Nucleus accumbens (tissue), 56 donors: Measurements from ENCODE around the gene STRN3.

Experiments
- DNase-seq, 56 donors: peaks; one replicate each; lab custom pipeline; 2025; lab: John Stamatoyannopoulos, UW

The STRN3 gene

DNA sequence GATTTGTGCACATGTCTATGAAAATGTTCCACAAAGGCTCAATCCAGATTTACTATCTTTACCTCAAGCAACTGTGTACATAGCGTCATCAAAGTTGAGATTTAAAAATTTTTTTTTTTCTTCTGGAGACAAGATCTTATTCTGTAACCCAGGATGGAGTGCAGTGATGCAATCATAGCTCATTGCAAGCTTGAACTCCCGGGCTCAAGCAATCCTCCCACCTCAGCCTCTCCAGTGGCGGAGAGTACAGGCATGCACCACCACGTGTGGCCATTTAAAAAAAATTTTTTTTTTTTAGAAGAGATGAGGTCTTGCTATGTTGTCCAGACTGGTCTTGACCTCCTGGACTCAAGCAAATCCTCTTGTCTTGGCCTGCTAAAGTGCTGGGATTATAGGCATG lies 149.5 kb downstream of the STRN3 start:
- DNase-seq = no peak

- peak in 4 of 56 donors; percentile 6 to 24 (median 16) for DNase-seq
Observed at GRCh38 chr14:30875788-30876053, 150.5 kb downstream of the STRN3 start.

DNA sequence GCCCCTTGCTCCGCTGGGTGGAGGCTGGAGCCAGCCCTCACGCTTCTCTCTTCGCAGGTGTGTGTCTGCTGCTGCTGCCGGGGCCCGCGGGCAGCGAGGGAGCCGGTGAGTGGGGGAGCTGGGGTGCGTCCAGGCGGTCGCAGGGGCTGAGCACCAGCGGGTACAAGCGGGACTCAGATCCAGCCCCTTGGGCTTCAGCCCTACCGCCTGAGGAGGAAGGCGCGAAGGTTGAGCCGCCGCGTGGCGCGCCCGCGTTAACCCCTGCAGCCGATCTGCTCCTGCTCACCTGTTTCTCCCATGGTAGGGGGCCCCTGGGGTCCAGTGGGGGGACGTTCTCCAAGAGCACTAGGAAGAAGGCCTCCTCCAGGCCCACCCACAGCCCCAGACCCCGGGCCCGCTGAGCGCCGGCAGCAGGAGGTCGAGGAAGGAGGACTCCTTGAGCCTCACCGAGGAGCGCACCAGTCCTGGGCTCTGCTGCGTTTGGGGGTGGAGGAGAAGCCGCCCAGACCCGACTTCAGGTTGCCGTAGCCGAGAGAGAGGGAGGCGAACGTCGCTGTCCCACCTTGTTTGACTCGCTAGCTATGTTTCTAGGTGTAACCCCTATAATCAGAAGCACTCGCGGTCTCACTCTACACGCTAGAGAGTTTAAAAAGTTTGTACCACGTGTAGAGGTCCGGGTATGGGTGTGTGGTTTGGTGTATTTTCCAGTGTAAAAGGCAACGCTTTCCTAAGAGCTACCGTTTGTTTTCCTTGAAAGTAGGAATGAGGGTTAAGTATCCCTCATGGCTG lies 151.0 kb downstream of the STRN3 start:
- DNase-seq = peak in 1 of 56 donors; percentile 4

DNA sequence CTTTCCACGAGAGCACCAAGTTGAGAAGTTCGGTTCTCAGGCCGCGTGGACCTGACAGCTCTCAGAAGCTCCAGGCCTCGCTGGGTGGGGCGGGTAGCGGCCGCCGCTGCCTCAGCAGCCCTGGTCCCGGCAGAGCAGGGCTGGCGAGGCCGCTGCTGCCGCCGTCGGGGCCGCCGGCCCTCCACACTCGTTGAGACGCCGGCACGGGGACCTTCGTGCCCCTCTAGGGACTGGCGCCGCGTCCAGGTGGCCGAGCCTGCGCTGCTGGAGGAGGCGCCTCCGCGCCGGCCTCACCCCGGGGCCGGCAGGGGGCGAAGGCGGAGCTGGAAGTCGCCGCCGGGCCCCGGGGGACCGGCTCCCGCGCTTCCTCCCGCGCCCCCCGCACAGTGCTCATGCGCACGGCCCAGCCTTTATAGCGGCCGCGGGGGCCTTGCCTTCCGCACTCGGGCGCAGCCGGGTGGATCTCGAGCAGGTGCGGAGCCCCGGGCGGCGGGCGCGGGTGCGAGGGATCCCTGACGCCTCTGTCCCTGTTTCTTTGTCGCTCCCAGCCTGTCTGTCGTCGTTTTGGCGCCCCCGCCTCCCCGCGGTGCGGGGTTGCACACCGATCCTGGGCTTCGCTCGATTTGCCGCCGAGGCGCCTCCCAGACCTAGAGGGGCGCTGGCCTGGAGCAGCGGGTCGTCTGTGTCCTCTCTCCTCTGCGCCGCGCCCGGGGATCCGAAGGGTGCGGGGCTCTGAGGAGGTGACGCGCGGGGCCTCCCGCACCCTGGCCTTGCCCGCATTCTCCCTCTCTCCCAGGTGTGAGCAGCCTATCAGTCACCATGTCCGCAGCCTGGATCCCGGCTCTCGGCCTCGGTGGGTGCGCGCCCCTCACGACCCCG lies 151.8 kb downstream of the STRN3 start, which contains the start of gene COCH:
Gene COCH (plus strand): TSS at position 440 of the 879 bp plus-strand sequence. CDS start 380 bp downstream, at position 820.
- peak in 24 of 56 donors; percentile 11 to 65 (median 28) for DNase-seq

GRCh38 chr14:30873308-30874119 lies 152.7 kb downstream of the STRN3 start:
- DNase-seq = peak in 1 of 56 donors; percentile 16

GRCh38 chr14:30872602-30873001 lies 153.6 kb downstream of the STRN3 start:
- DNase-seq = no peak

DNA sequence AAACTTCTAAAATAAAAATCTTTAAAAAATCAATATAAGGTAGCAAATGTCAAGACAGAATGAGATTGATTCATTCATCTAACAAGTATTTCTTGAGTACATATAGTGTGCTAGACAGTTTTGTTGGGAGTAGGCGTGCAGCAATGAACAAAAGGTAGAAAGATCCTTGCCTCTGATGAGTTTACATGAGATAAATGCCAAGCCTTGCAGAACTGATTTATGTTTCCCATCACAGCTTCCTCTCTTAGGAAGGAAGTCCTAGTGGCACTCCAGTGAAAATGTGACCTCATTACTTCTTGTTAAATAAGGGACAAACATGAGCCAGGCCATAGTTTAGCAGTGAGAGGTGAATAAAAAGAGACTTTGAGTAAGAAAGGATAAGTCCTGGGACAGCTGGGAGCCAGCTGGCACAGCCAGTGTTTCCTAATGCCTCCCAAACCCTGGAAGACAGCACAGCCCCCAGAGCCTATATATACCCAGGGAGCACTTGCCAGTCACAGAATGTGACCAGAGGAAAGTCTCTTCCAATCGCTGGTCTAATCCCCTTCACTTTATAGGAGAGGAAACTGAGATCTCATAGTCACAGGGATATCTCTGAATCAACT lies 156.5 kb downstream of the STRN3 start:
- peak in 1 of 56 donors; percentile 6 for DNase-seq

DNA sequence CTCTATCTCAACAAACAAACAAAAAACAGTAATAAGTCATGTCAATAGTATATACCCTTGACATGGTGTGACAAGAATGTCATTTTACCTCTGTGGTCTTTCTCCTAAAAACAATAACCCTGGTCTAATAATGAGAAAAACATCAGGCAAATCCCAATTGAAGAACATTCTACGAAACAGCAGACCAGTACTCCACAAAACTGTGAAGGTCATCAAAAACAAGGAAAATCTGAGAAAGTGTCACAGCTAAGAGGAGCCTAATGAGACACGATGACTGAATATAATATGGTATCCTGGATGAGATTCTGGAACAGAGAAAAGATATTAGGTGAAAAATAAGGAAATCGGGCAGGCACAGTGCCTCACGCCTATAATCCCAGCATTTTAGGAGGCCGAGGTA lies 157.4 kb downstream of the STRN3 start:
- no peak for DNase-seq

DNA sequence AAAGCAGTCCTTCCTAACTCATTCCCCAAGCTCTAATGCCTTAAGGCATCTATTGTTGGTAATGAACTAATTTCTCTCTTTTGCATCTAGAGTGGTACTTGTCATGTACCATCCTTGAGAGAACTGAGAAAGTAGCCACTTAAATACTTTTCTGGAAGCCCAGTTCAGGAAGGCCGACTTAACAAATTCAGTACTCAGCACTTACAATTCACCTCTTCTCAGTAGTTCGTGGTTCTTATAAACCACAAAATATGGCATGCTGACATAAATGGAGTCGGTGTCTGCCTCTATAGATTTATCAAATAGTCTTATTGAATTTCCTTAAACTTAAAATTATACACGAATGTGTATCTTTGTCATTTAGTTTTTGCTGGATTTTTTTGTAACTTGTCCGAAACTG lies 161.2 kb downstream of the STRN3 start:
- no peak for DNase-seq

DNA sequence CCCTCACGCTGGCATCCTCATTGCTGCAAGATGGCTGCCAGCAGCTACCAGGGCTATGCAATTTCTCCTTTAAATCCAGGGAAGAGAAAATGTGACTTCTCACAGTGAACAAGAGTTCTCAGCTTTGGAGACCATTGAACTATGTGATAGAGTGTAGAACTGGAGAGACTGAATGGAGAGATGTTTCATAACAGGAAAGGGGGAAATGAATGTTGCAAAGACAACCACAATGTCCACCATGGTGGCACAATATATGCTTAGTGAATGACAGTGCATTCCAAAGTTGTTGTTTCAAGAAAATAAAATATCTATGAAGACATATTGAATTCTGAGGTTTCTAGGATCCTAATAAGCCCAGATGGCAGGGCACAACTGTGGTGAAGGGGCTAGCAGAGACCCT lies 165.0 kb downstream of the STRN3 start:
- no peak for DNase-seq

- no peak for DNase-seq
Observed at GRCh38 chr14:30855345-30856037, 170.7 kb downstream of the STRN3 start.

DNA sequence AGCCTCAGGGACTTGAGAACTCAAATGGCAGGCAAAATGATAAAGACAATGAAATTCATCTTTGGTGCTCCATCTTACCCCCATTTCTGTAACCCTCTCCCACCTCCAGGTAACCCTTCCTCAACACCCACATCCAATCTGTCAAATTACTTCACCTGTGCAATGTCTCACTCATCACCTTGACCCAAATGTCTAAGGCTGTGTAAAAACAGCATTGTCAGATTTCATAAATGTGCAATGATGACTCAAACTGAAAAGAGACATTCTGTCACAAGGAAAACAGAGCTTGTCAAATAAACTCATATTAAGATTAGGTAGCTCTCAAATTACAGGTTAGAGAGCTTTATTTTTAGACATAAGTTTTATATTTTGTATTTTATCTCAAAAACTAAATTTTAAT lies 171.7 kb downstream of the STRN3 start:
- DNase-seq = peak in 4 of 56 donors; percentile 5 to 22 (median 12)

GRCh38 chr14:30853946-30854345 lies 172.2 kb downstream of the STRN3 start:
- DNase-seq = no peak

GRCh38 chr14:30849983-30850382 lies 176.2 kb downstream of the STRN3 start:
- DNase-seq = no peak

DNA sequence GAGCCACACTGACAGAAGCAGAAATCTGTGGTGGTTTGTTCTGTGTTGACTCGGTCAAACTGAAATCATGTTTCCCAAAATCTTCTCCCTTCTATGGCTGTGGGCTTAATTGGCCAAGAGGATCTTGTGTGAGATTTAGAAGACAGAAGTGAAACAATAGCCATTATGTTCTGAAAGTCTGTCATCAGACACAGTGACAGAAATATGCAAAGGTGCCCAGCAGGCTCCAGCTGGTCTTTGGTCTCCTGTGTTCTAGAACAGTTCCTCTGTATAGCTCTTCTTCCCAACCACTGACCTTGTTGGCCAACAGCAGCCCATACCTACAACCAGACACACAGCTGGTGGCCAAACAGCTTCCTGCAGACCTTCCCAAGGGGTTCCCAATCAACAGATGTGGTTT lies 176.8 kb downstream of the STRN3 start:
- DNase-seq = no peak

DNA sequence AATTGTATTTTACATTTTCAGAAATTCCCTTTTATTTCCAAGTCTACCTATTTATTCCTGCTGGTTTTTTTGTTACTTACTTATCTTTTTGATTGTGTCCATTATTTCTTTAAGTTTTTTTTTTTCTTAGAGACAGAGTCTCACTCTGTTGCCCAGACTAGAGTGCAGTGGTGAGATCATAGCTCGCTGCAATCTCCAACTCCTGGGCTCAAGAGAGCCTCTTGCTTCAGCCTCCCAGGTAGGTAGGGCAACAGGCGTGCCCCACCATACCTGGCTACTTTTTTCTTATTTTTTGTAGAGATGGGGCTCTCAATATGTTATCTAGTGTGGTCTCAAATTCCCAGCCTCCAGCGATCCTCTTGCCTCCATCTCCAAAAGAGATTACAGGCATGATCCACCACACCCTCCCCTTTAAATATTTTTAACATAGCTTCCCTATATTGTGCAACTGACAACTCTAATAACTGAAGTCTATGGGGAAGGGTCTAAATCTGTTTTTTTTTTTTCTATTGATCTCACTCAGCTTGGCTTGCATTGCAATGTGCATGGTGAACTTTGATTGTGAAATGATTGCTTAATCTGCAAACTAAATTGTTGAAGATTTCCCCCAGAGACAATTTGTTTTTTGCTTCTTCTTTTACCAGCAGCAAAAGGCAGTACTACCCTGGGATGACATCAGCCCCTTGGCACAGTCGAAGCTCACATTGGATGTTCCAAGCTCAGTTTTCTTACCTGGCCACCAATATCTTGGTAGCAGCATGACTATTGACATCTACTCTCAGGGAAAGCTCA lies 177.5 kb downstream of the STRN3 start:
- no peak for DNase-seq
